DMS153 treated with DMSO at 0.1 percent for 48 hours (cell line): Measurements from ENCODE around the gene CEP170B.
"Not testable (repeated sequence)": the region's sequence is repeated elsewhere in the genome, so short reads cannot be mapped to it uniquely, and the experiment has no call there.

ENCODE experiments used
- DNase-seq: peaks from one replicate; lab custom pipeline; 2025; ENCODE audit not compliant: unreplicated experiment; lab: John Stamatoyannopoulos, UW

The CEP170B gene

DNA sequence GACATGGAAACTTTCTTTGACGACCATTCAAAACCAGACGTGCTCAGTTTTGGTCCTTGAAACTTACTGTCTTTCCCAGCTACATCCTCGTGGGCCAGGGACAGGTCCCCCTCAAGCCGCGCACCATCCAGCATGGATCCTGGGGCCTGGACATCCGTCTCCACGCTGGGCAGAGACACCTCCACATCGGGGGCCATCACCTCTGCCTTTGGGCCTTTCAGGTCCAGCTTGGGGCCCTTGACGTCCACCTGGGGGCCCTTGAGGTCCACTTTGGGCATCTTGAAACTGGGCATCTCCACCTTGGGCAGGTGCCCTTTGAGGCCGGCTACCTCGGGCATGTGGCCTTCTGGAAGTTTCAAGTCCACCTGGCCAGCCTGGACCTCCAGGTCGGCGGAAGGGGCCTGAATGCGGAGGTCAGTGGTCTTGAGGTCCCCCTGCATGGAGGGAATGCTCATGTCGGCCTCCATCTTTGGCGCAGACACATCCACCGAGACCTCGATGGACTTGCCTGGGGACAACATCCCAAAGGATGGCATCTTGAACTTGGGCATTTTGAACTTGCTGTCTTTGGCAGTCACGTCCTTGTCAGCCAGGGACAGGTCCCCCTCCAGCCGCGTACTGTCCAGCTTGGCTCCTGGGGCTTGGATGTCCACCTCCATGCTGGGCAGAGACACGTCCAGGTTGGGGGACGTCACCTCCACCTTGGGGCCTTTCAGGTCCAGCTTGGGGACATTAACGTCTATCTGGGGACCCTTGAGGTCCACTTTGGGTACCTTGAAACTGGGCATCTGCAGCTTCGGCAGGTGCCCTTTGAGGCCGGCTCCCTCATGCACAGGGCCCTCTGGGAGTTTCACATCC lies 76.7 kb downstream of the CEP170B start:
- DNase-seq, result no peak

DNA sequence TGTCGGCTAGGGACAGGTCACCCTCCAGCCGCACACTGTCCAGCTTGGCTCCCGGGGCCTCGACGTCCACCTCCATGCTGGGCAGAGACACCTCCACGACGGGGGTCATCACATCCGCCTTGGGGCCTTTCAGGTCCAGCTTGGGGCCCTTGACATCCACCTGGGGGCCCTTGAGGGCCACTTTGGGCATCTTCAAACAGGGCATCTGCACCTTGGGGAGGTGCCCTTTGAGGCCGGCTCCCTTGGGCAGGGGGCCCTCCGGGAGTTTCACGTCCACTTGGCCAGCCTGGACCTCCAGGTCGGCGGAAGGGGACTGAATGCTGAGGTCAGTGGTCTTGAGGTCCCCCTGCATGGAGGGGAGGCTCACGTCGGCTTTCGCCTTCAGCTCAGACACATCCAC lies 77.5 kb downstream of the CEP170B start:
- DNase-seq, result no peak

- not testable (repeated sequence) for DNase-seq
These were observed 78.3 kb downstream of the CEP170B start for GRCh38 chr14:104943216-104944015.

- DNase-seq, result not testable (repeated sequence)
These were observed 78.9 kb downstream of the CEP170B start for GRCh38 chr14:104944016-104944308.

DNA sequence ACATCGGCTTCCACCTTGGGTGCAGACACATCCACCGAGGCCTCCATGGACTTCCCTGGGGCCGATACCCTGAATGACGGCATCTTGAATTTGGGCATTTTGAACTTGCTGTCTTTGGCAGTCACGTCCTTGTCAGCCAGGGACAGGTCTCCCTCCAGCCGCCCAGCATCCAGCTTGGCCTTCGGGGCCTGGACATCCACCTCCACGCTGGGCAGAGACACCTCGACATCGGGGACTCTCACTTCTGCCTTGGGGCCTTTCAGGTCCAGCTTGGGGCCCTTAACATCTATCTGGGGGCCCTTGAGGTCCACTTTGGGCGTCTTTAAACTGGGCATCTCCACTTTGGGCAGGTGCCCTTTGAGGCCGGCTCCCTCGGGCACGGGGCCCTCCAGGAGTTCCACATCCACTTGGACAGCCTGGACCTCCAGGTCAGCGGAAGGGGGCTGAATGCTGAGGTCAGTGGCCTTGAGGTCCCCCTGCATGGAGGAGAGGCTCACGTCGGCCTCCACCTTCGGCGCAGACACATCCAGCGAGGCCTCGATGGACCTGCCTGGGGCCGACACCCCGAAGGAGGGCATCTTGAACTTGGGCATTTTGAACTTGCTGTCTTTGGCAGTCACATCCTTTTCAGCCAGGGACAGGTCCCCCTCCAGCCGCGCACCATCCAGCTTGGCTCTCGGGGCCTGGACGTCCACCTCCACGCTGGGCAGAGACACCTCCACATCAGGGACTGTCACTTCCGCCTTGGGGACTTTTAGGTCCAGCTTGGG lies 79.6 kb downstream of the CEP170B start:
- not testable (repeated sequence) for DNase-seq

DNA sequence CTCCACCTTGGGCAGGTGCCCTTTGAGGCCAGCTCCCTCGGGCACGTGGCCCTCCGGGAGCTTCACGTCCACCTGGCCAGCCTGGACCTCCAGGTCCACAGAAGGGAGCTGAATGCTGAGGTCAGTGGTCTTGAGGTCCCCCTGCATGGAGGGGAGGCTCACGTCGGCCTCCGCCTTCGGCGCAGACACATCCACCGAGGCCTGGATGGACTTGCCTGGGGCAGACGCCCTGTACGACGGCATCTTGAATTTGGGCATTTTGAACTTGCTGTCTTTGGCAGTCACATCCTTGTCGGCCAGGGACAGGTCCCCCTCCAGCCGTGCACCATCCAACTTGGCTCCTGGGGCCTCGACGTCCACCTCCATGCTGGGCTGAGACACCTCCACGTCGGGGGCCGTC lies 80.2 kb downstream of the CEP170B start:
- not testable (repeated sequence) for DNase-seq
